HG03175 (cell line): Measurements from ENCODE around the gene RNF217.
"Not testable (repeated sequence)": the region's sequence is repeated elsewhere in the genome, so short reads cannot be mapped to it uniquely, and the experiment has no call there.

Experiments
- ATAC-seq: cut with Tn5 transposase; IDR thresholded peaks from one replicate; pipeline ENCODE4 v1.9.1; 2021; ENCODE audit warnings: mild to moderate bottlenecking, moderate library complexity; ENCODE audit not compliant: unreplicated experiment

Gene RNF217

DNA sequence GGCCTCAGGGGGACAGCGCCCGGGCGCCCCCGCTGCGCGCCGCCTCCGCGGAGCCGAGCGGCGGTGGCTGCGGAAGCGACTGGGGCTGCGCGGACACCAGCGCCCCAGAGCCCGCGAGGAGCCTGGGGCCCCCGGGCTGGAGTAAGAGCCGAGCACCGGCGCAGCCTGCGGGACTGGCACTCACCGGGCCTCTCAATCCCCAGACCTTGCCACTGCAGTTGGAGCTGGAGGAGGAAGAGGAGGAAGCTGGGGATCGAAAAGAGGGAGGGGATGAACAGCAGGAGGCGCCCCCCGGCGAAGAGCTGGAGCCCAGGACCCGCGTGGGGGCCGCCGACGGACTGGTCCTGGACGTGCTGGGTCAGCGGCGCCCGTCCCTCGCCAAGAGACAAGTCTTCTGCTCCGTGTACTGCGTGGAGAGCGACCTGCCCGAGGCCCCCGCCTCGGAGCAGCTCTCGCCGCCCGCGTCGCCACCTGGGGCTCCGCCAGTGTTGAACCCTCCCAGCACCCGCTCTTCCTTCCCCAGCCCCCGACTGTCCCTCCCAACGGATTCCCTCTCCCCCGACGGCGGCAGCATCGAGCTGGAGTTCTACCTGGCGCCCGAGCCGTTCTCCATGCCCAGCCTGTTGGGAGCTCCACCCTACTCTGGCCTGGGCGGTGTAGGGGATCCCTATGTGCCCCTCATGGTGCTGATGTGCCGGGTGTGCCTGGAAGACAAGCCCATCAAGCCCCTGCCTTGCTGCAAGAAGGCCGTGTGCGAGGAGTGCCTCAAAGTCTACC, 590 bp downstream of the RNF217 start:
- no peak for ATAC-seq

DNA sequence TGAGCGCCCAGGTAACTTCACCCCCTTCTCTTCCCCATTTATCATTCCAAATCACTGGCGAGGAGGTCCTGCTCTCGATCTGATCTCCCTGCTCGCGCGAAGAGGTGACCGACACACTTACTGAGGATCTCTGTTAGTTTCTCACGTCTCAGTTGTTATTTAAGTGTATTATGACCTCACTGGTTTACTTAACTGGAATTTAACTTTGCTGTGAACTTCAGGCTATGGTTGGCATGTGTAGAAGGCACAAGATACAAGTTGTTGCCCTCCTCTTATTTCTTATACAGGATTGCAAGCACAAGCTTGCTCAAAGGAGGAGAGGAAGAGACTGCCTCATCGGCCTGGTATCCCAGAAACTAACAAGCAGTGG, 1.2 kb downstream of the RNF217 start:
- ATAC-seq: no peak

DNA sequence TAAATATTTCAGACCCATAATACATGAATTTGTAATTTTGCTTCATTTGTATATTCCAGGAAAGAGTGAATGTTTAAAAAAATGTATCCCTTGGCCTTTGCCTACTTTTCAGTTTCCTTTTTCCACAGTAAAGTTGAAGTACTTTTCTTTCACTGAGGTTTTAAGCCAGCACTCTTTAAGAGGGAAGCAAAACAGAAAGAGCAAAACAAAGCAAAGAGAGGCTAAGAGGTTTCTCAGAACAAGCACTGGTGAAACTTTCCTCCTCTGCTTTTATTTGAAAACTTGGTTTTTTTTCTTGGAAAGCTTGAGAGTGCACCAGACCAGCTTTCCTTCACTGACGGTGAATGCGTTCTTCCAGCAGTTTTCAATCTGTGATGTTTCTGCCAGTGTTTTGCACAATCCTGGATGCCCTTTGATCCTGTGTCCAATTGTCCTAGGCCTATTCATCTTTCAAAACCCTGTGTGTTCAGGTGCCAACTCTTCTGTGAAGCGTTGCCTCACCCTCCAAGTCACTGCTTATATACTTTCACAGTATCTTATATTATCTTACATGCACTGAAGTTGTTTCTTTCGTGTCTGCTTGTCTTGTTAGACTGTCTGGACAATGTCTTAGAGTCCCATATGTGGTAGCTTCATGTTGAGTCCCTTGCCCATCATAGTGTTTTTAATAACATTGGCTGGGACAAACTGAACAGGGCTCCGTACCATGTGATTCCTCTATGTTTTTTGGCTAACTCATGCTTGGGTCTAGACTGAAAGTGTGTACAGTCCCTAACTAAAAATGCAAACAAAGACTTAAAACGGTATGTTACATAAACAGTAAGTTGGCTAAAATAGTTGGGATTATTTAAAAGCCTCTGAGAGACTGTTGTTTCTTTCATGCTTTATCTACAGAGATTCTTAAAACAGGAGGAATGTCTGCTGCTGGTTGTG, 1.9 kb downstream of the RNF217 start:
- no peak for ATAC-seq

DNA sequence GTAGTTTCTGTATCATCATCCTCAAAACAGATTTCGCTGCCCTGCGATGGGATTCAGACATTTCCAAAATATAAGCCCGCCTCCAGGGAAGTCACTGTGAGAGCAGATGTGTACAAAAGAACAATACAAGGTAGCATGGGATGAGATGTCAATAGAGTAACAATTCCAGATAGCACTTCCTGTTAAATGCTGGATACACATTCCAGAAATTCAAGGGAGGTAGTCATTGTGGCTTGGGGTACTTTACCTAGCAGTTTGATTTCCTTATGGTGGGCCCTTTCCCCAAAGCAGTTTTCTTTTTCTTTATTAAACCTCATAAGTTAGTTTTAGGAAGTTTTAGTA, 2.5 kb downstream of the RNF217 start:
- no peak for ATAC-seq

DNA sequence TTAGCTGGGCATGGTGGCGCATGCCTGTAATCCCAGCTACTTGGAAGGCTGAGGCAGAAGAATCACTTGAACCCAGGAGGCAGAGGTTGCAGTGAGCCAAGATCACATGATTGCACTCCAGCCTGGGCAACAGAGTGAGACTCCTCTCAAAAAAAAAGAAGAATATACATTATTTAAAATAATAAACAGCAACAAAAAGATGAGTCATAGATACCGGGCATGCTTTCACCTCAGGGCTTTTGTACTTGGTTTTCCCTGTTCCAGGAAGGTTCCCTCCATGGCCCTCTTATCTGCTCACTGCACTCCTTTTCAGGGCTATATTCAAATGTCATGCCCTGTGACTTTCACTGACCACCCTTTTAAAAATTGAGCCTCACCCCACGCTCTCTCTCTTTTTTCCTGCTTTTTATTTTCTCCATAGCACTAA, 3.2 kb downstream of the RNF217 start:
- ATAC-seq: not testable (repeated sequence)

DNA sequence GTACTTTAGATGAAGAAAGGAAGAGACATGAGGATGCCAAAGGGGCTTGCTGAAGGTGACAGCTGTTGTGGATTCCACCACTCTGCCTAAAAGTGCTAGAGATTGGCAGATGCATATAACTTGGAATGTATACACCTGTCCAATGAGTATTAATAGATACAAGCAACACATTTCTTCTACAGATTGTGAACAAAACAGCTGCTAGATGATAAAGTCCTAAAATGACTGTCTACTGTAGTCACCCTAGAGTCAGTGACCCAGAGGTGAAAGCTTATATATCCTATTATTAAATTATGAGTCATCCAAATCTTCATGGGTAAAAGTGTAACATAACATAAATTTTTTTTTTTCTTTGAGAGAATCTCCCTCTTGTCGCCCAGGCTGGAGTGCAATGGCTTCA, 5.2 kb downstream of the RNF217 start:
- no peak for ATAC-seq

DNA sequence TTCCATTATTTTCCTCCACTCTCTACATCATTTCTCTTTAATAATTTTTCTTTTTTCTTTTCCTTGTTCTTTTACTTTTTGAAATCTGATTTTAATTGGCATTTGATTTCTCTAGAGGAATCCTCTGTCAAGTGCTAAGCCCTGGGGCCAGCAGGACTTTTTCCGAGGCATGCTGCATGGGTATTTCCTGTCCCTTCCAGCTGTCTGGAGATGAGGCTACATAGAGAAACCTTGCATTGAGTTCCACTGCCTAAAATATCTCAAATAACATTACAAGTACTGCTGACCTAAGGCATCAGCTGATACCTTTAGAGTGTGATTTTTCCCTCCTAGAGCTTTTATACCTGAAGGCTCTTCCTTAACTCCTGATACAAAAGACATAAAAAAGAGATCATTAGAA, 6.2 kb downstream of the RNF217 start:
- ATAC-seq: no peak

DNA sequence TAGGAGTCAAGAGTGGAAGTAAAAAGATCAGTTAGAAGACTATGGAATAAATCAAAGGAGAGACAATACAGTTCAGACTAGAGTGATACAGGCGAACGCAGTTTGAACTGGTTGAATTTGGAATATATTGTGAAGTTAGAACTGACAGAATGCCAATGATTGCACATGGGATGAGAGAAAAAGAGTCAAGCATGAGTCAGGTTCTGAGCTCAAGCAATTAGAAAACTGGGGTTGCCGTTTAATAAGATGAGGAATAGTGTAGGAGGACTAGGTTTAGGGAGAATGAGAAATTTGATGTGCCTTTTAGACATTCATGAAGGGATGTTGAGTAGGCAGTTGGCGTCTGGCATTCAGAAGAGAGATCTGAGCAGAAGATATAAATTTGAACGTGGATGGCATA, 8.0 kb downstream of the RNF217 start:
- no peak for ATAC-seq

DNA sequence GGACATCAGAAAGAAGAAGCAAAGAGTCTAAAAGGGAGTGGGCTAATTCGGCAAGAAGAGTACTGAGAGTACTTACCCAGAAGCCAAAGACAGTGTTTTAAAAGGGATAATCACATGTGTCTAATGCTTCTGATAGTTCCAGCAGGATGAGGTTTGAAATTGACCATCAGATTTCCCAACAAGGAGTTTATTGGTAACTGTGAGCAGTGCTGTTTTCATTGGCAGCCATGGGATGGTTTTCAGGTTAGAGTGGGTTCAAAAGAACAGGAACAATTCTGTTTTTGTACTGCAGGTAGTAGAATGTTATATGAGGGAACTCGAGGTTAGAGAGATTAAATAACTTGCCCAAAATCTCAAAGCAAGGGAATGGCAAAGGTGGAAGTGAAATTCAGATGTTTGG, 8.5 kb downstream of the RNF217 start:
- ATAC-seq: no peak

DNA sequence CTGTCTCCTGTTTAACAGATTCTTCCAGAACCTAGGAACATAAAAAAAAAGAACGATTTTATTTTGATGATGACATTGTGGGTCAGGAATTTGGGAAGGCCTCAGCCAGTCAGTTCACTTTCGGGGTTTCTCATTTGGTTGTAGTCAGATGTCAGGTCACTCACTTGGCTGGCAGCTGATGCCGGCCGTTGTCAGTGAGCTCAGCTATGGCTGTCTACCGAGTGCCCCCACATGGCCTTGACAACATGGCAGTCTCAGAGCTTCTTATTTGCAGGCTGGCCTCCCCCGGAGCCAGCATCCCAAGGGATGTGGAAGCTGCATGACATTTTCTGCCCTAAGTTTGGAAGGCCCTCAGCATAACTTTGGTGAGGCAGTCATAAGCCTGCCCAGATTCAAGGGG, 11.5 kb downstream of the RNF217 start:
- ATAC-seq: no peak

DNA sequence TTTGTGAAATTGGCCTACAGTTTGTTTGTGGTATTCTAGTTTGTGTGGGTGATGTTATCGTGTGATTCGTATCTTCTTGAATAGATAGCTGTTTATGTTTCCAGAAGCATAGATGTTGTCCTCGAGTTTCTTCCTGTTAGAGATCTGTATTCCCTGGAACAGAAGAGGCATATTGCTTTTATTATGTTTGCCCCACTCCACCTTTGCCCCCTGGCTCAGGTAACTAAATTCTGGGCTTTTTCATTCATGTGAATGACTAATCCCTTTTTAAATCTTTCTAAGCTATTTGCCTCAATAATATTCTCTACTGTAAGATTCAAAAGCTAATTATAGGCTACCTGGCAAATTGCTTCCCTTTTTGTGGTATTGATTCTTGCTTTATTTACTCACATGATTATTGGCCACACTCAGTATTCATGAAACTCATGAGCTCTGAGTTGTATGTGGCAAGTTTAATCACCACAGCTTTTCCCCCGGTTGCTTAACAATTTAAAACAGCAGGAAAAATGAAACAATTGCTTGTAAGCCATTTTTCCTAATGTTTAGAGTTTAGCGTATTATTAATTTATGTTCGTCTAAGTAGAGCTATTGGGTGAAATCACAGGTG, 12.6 kb downstream of the RNF217 start:
- no peak for ATAC-seq

DNA sequence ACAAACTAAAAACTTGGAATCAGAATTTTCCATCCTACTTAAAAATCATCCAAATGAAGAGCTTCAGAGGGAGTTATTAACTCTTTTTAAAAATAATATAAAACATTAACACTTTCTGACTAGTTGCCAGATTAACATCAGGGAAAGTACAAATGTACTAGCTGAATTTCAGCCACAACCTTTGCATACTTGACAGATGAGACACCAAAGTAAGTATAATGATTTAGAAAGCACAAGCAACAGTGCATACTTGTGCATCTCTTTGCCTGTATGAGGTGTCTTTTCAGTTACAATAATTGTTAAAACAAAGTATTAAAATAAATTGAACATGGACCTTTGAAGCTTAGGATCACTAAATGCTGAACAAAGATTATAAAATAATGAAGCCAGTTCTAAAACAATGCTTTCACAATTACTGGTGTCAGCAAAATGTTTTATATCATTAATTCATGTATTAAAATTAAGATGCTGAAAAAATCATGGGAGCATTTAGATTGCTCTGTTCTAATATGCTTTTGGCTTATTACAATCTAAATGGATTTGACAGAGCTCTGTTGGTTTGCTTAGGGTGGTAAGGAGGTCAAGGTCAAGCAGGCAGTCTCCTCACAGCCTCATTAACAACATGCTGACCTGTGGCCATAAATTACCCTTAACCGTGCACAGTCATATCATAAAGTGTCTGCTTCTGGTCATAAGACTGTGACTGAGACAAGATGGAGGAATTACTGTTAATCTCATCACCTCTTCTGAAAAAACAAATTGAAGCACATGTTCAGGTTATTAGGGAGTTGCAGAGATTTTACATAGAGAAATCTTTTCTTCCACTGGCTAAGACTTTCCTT, 15.1 kb downstream of the RNF217 start:
- ATAC-seq: no peak

DNA sequence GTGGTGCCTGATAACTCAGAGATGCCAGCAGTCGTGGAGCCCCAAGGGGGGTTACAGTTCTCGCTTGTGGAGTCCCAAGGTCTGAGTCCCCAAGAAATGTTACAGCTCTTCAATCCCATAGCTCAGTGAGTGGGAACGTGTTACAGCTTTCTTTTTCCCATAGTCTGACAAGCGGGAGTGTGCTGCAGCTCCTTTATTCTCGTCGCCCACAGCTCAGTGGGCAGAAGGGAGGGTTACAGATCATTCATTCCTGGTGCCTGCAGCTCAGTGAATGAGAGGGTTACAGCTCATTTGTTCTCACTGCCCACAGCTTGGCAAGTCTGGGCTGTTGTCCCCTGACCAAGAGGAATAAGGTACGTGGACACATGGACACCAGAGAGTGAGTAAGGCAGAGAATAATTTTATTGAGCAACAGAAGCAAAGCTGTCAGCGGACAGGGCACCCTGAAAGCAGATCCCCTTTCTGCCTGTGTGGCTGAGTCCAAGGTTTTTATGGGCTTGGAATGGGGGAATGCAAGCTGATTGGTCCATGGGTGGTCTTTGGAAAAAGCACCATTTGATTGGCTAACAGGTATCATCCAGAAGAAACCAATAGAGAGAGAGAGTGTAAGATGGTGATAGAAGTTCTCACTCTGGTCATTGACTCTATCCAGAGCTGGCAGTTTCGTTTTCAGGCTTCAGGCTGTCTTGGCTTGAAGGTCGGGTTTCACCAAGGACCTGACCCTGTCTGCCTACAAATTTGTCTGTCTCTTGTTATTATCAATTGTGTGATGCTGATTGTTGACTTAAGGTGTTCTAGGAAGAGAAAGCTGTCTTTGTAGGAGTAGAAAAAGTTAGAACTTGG, 16.4 kb downstream of the RNF217 start:
- no peak for ATAC-seq

DNA sequence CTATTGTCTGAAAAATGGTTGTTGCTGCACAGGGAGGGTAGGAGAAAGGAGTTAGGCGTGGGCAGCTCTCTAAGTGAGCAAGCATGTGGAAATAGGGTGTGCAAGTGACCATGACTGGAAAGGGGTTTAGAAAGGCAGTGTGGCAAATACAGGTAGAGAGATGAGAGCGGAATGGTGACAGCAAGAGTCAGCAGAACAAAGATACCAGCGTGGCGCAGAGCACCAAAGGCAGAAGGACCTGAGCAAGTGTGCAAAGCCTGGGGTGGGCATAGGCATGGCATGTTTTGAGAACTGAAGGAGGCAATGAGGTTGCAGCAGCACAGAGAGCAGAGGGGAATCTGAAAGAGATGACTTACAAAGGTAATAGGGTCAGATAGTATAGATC, 17.0 kb downstream of the RNF217 start:
- ATAC-seq: no peak

DNA sequence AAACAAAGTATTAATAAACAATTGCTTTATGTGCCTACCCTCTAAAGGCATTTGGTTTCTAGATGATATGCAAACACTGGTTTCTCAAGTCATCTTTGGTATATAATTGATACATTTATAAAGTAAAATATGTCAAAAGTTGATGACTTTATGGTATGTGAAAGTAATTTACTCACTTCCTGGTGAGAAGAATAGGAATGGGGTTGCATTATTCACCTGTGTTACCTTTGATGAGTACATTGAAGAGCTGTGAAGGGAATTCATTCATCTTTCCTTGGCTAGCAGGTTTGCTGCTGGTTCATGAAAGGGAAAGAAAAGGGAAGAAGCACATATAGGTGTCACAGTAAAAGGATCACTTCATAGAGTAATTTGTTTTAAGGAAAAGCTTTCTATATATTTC, 20.4 kb downstream of the RNF217 start:
- no peak for ATAC-seq

DNA sequence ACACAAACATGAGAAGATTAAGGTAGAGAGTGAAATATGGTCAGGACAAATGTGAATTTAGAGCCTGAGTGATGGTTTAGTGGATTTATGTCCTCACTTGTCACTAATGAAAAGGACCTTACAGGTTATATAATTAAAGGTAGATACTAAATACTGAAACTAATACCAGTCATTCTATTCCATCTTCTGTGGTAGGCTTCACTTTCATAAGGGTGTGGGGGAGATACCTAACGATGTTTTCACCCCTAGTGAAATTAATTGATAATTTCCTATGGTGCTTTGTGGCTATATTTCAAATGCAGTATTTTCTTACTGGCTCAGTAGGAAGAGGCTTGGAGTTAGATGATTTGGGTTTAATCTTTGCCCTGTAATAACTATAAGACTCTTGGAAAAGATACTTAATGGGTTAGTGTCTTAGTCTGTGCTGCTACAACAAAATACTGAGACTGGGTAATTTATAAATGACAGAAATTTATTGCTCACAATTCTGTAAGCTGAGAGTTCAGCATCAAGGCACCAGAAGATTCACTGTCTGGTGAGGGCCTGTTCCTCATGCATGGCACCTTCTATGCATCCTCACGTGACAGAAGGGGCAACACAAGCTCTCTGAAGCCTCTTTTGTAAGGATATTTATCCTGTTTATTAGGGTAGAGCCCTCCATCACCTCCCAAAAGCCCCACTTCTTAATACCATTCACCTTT, 21.3 kb downstream of the RNF217 start:
- peak; percentile 81 for ATAC-seq

DNA sequence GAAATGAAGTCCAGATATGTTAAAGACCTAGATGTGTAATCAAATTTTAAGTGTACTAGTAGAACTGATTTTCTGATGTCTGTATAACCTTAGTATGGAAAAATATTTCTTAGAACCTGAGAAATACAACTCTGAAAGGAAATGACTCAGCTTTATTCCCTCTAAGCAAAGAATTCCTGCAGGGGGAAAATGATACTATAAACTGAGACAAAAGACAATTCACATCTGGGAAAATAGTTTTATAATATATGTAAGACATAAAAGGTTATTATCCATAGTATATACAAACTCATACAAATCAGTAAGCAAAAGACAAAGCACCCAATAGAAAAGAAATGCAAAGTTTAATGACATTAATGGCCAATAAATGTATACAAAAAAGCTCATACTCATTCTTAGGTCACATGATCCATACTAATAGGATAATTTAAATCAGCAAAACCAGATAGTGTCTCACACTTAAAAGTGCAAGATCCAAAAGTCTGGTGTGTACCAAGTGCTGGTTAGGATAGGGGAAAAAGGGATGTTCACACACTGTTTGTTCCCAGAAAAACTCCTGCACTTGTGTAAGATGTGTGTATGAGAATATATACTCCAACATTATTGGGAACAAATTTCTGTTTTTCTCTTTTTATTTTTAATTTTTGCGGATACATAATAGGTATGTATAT, 22.6 kb downstream of the RNF217 start:
- no peak for ATAC-seq

DNA sequence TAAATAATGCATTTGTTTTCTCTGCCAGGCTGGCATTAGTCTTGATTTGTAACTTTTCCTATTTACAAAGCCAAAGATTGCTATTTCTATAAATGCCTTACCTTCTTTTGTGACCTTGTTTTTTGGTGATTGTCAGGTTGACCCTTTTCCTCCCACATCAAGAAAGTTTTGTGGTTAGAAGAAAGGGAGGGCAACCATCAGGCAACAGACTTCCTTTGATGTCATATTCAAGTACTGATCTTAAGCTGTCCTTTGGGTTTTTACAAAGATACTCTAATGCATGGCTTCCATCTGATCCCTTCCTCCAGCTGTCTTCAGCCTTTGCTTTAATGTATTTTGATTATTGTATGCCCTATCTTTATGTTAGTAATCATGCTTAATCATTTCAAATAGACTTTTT, 23.9 kb downstream of the RNF217 start:
- ATAC-seq: no peak

DNA sequence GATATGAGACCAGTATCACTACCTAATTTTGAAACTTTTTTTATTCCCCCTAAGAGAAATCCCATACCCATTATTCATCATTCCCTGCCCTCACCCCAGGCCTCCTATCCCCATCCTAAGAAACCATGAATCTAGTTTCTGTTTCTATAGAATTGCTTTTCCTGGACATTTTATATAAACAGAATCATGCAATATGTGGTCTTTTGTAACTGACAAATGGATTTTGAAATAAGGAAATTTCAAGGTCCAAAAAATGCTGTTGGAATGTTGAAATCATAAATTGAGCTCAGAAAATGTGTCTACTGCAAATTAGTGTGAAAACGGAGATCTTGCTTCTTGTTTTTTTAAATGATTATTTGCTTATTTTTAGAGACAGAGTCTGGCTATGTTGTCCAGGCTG, 25.1 kb downstream of the RNF217 start:
- ATAC-seq: no peak
